Uterus (tissue), 2 donors: ENCODE data around the gene WDR72.

Source experiments
- POLR2A ChIP-seq, 2 donors: fragments of 450-650 bp; IDR thresholded peaks; one replicate each; pipeline ENCODE4 v1.6.1; 2016; ENCODE audit warnings: antibody characterized with exemption in 2 of 2, mild to moderate bottlenecking in 1 of 2, moderate library complexity in 1 of 2
- TF ChIP-seq, protein P1 (sequence below), 4 experiments: fragments of 200-600 bp in 2 of 4; fragments of 450-650 bp in 2 of 4; sonication (generic) in 2 of 4; IDR thresholded peaks; one replicate each; pipeline ENCODE4 v1.5.1; 2016 to 2019; ENCODE audit warnings: antibody characterized with exemption in 4 of 4, mild to moderate bottlenecking in 2 of 4, moderate library complexity in 1 of 4

DNA sequence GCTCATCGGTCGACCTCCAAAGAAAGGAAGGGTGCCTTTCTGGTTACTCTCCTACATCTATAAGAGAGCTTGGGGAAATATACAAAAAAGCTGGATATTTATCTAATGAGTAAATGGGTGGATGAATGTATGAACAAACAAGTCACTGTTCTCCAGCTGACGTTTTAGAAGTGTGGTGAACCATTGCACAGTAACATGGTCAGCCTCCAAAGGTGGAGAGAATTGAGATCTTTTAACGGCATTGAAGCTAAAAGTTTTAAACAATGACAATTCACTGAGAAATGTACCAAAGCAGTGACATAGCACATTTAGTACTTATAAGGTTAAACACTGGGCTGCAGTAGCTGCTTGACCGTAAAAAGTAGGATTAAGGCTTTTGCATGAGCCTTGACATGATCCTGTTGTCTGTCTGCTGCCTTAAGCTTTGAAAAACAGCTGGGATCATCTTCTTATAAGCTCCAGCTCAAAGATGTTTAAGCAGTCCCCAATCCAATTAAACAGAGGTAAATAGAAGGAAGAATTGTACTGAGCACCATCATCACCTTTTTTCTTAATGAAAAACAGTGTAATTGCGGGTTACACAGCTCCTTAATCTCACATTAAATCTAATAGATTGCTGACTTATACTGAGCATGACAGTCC is 222.9 kb downstream of the WDR72 start:
- TF ChIP-seq, protein P1, sequence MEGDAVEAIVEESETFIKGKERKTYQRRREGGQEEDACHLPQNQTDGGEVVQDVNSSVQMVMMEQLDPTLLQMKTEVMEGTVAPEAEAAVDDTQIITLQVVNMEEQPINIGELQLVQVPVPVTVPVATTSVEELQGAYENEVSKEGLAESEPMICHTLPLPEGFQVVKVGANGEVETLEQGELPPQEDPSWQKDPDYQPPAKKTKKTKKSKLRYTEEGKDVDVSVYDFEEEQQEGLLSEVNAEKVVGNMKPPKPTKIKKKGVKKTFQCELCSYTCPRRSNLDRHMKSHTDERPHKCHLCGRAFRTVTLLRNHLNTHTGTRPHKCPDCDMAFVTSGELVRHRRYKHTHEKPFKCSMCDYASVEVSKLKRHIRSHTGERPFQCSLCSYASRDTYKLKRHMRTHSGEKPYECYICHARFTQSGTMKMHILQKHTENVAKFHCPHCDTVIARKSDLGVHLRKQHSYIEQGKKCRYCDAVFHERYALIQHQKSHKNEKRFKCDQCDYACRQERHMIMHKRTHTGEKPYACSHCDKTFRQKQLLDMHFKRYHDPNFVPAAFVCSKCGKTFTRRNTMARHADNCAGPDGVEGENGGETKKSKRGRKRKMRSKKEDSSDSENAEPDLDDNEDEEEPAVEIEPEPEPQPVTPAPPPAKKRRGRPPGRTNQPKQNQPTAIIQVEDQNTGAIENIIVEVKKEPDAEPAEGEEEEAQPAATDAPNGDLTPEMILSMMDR (IDR thresholded peaks at IDR 0.05): no peak
- TF ChIP-seq POLR2A (IDR thresholded peaks at IDR 0.05): no peak
